IgD-negative memory B cell (primary cell): Measurements from ENCODE around the gene RTL9. TPM values are rescaled to one million over a fixed set of nuclear protein-coding genes. Genes with fewer than 3 reads are reported as not detected.
A peak's percentile ranks its signal among the peaks of the same experiment; 100 is the strongest.
"Not testable (repeated sequence)": the region's sequence is repeated elsewhere in the genome, so short reads cannot be mapped to it uniquely, and the experiment has no call there.

Experiments used
- H3K27ac Mint-ChIP-seq, 3 donors: one replicate each; pipeline ENCODE4 v1.8.0; 2020 to 2022; ENCODE audit warnings: mild to moderate bottlenecking in 3 of 3, mixed read lengths in 3 of 3, moderate library complexity in 1 of 3
- H3K27me3 Mint-ChIP-seq: one replicate; pipeline ENCODE4 v1.8.0; 2021; ENCODE audit warnings: mixed read lengths
- H3K36me3 Mint-ChIP-seq: one replicate; pipeline ENCODE4 v1.8.0; 2020; ENCODE audit warnings: mild to moderate bottlenecking, mixed read lengths
- H3K4me1 Mint-ChIP-seq, 3 donors: one replicate each; pipeline ENCODE4 v1.8.0; 2020 to 2022; ENCODE audit warnings: mixed read lengths in 3 of 3, mild to moderate bottlenecking in 1 of 3
- H3K4me3 Mint-ChIP-seq, 4 donors: one replicate each; pipeline ENCODE4 v1.8.0; 2020 to 2022; ENCODE audit warnings: mild to moderate bottlenecking in 4 of 4, mixed read lengths in 4 of 4, moderate library complexity in 3 of 4
- H3K9me3 Mint-ChIP-seq, 3 donors: one replicate each; pipeline ENCODE4 v1.8.0; 2020 to 2021; ENCODE audit warnings: mixed read lengths in 3 of 3, mild to moderate bottlenecking in 1 of 3
- polyA plus RNA-seq: library from polyadenylated mRNA; unstranded; fragments of 300-500 nt; fragmentation: Illumina TruSeq; gene quantifications from one replicate; pipeline ENCODE4 v1.2.3, GENCODE V29; 2021

Gene RTL9
- polyA plus RNA-seq, 1 donor from 2014 or later, result not detected

DNA sequence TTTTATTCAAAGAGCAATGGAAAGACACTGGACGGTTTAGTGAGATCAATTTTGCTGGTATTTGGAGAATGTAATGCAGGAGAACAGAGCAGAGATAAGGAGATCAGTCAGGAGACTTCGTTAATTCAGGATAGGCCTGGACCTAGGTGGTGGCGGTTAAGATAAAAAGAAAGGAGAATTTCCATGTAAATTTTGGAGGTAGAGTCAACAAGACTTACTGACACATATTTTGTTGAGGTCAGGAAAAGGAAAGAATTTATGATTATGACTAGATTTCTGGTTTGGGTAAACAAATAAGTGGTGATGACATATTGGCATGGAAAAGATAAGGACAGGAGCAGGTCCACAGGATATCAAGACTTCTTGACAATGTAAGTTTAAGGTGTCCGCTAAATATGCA is 31.9 kb upstream of the RTL9 start:
- Mint-ChIP-seq H3K27me3 (peaks cover 4% of the 10 kb centered on the region), H3K4me3 (no peak overlapping the region), H3K36me3 (no peaks in the 10 kb centered on the region), H3K9me3 (no peaks in the 10 kb centered on the region), H3K4me1 (peaks cover 0 to 5% (median 5%) of the 10 kb centered on the region in 3 donors), H3K27ac (no peak overlapping the region)

DNA sequence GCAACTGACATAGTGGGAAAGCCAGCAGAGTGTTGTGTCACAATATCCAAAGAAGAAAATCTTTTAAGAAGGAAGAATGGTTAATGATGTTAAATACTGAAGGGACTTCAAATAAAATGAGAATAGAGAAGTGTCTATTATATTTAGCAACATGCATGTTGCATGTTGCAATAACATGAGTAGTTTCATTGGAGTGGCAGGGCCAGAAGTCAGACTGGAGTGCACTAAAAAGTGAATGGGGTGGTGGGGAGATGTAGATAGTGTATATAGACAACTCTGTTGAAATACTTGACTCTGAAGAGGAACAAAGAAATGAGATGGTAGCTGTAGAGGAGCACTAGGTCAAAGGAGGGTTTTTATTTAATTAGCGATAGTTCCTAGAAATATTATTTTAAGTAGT is 31.3 kb upstream of the RTL9 start:
- Mint-ChIP-seq H3K4me3 (no peak overlapping the region), H3K27me3 (peaks cover 2% of the 10 kb centered on the region), H3K9me3 (no peaks in the 10 kb centered on the region), H3K36me3 (no peaks in the 10 kb centered on the region), H3K4me1 (no peaks in the 10 kb centered on the region), H3K27ac (no peak overlapping the region)

DNA sequence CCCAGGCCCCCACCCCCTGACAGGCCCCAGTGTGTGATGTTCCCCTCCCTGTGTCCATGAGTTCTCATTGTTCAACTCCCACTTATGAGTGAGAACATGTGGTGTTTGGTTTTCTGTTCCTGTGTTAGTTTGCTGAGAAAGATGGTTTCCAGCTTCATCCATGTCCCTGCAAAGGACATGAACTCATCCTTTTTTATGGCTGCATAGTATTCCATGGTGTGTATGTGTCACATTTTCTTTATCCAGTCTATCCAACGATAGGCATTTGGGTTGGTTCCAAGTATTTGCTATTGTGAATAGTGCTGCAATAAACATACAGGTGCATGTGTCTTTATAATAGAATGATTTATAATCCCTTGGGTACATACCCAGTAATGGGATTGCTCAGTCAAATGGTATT is 30.0 kb upstream of the RTL9 start:
- not testable (repeated sequence) for H3K36me3 Mint-ChIP-seq

DNA sequence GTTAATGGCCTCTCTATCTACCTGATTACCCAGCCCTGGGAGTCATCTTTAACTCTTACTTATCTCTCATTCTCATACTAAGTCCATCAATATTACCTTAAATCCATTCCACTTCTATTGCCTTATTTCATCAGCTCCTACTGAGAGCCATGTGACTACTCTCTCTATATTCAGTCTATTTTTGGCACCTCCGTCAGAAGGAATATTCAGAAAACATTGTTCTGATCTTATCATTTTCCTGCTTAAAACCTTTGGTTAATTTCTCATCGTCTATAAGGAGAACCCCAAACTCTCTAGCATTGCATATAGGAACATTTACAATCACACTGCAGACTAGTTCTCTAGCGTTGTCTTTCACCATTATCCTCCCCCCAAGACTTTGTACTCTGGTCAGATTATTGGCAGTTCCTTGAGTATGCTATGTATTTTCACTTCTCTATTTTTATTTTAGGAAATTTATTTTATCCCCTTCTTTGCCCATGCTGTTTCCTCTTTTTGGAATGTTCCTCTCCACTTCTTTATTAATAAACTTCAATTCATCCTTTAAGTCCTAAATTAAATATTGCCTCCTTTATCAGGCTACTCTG is 27.1 kb upstream of the RTL9 start:
- Mint-ChIP-seq H3K36me3 (no peaks in the 10 kb centered on the region), H3K27ac (no peak overlapping the region), H3K27me3 (peaks cover 4% of the 10 kb centered on the region), H3K9me3 (no peaks in the 10 kb centered on the region), H3K4me3 (no peak overlapping the region), H3K4me1 (no peaks in the 10 kb centered on the region)

More for the DNA sequence above, 30.0 kb upstream of the RTL9 start:
- H3K27me3 Mint-ChIP-seq, H3K4me3 Mint-ChIP-seq, H3K9me3 Mint-ChIP-seq, H3K4me1 Mint-ChIP-seq, H3K27ac Mint-ChIP-seq: not testable (repeated sequence)

DNA sequence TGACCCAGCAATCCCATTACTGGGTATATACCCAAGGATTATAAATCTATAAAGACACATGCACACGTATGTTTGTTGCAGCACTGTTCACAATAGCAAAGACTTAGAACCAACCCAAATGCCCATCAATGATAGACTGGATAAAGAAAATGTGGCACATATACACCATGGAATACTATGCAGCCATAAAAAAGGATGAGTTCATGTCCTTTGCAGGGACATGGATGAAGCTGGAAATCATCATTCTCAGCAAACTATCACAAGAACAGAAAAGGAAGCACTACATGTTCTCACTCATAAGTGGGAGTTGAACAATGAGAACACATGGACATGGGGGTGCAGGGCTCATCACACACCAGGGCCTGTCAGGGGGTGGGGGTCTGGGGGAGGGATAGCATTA is 25.2 kb upstream of the RTL9 start:
- not testable (repeated sequence) for H3K27me3 Mint-ChIP-seq, H3K4me3 Mint-ChIP-seq, H3K4me1 Mint-ChIP-seq, H3K9me3 Mint-ChIP-seq, H3K27ac Mint-ChIP-seq, H3K36me3 Mint-ChIP-seq

DNA sequence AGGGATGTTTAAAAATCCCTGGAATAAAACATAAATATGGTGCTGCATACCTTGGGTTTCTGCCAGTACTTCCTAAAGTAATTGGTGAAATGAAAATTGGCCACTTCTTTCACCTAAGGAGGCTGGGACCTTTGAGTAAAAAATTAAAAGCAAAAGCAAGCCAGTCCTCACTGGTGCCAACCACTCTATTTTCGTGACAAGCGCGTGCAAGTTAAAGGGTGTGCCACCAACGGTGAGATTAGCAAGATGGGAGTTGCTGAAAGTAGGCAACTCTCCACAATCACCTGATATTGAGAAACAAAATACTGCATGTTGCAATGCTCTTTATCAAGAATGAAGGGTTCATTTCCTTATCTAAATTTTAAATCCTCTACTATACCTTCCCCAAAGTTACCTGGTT is 19.7 kb upstream of the RTL9 start:
- Mint-ChIP-seq H3K4me3 (no peak overlapping the region), H3K27me3 (no peaks in the 10 kb centered on the region), H3K27ac (no peak overlapping the region), H3K9me3 (no peaks in the 10 kb centered on the region), H3K4me1 (peaks cover 0 to 2% (median 0%) of the 10 kb centered on the region in 3 donors), H3K36me3 (no peaks in the 10 kb centered on the region)

DNA sequence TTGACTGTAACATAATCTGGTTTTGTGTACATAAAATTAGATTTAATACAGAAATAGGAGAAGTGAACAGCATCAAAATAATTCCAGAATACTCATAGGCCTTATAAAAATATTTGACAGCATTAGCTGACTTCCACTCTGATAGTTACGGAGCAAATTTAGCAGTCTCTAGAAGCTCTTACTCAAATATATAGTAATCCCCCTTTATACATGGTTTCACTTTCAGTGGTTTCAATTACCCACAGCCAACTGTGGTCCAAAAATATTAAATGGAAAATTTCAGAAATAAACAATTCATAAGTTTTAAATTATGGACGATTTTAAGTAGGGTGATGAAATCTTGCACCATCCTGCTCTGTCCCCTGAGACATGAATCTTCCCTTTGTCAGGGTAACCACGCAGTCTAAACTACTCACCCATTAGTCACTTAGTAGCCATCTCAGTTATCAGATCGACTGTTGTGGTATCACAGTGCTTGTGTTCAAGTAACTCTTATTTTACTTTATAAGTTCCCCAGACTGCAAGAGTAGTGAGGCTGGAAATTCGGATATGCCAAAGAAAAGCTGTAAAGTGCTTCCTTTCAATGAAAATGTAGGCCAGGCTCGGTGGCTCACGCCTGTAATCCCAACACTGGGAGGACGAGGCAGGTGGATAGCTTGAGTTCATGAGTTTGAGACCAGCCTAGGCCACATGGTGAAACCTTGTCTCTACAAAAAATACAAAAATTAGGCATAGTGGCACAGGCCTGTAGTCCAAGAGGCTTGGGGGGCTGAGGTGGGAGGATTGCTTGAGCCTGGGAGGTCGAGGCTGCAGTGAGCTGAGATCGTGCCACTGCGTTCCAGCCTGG is 17.2 kb upstream of the RTL9 start:
- Mint-ChIP-seq H3K4me3 (peak overlapping the region in 1 of 4 donors; percentile 37), H3K27ac (no peak overlapping the region), H3K4me1 (peaks cover 0 to 2% (median 0%) of the 10 kb centered on the region in 3 donors)

DNA sequence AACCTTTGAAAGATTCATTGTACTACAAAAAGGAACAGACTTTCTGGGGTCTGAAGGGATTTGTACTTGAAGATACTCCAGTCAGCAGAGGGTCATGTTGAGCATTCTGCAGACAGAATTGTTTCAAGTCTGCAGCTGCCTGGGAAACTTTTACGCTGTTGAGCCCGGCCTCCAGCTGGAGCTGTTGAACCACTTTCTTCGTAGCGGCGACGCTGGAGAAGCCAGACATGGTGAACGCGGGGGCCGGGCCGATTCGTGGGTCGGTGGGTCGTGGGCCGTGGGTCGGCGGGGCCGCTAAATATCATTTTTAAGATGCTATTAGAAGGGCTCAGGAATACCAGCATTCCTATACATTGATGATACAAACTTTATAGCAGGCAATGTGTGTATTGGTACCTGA is 12.0 kb upstream of the RTL9 start:
- H3K27ac Mint-ChIP-seq, result no peak overlapping the region

More for the DNA sequence above, 17.2 kb upstream of the RTL9 start:
- Mint-ChIP-seq H3K9me3 (no peaks in the 10 kb centered on the region), H3K36me3 (no peaks in the 10 kb centered on the region), H3K27me3 (no peaks in the 10 kb centered on the region)

DNA sequence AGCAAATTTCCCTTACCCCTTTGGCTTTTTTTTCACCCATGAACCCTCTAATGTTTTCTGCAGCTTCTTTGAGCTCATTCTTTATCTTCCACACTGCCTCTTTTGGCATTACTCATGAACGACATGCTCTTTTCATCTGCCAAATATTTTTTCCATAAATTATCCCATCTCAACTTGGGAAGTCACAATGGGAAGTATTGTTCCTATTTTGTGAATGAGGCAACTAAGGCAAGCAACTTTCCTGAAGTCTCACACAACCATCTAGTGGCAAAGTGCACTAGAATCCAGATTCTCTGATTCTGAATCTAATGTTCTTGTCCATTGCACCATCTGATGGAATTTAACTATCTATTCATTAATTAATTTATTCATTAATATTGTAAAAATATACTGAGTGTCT is 625 bp downstream of the RTL9 start:
- Mint-ChIP-seq H3K27me3 (peaks cover 4% of the 10 kb centered on the region), H3K4me1 (no peaks in the 10 kb centered on the region), H3K9me3 (peaks cover 0 to 4% (median 3%) of the 10 kb centered on the region in 3 donors), H3K36me3 (no peaks in the 10 kb centered on the region), H3K4me3 (no peak overlapping the region), H3K27ac (no peak overlapping the region)

More for the DNA sequence above, 12.0 kb upstream of the RTL9 start:
- Mint-ChIP-seq H3K36me3 (no peaks in the 10 kb centered on the region), H3K4me1 (peaks cover 0 to 2% (median 0%) of the 10 kb centered on the region in 3 donors), H3K9me3 (peaks cover 0 to under 1% (median 0%) of the 10 kb centered on the region in 3 donors), H3K27me3 (peaks cover under 1% of the 10 kb centered on the region), H3K4me3 (no peak overlapping the region)

DNA sequence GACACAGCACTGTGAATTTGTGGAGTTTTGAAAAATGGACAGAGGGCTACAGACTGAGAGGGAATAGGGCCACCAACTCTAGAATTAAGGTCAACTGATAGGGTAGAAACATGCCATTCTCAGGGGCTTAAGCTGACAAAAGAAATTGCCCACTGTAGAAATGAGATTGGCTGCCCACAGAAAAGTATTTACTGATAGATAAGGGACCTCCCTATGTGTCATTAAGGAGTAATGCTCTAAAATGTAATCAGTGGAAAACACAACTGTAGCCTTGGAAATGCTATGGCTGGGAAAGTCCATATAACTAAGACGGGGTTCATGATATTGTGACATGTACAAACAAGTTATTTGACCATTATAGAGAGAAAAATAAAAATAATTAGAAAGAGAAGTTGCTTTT is 4.6 kb downstream of the RTL9 start:
- no peaks in the 10 kb centered on the region for H3K36me3 Mint-ChIP-seq
- H3K9me3 Mint-ChIP-seq, result no peaks in the 10 kb centered on the region
- no peaks in the 10 kb centered on the region for H3K27me3 Mint-ChIP-seq
- H3K4me3 Mint-ChIP-seq, result no peak overlapping the region
- H3K27ac Mint-ChIP-seq, result no peak overlapping the region
- no peaks in the 10 kb centered on the region for H3K4me1 Mint-ChIP-seq

DNA sequence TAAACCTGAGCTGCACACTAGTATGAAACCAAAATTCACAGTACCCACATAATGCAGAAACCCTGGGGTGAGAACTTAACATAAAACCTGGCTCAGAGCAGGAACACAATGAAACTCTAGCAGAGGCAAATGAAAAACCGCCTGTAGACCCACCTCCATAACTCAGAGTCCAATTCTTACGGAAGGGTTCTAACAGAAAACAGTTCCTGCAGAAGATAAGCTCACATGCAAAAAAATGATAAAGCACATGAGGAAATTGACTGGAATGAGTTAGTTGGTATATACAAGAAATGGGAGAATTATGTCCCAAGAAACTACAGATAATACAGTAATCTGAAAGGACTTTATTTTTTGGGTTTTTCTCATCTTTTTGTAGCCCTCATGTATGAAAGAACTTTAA is 14.7 kb downstream of the RTL9 start:
- no peaks in the 10 kb centered on the region for H3K4me1 Mint-ChIP-seq
- H3K27me3 Mint-ChIP-seq, result peaks cover 6% of the 10 kb centered on the region
- H3K27ac Mint-ChIP-seq, result no peak overlapping the region
- H3K4me3 Mint-ChIP-seq, result no peak overlapping the region
- peaks cover 2% of the 10 kb centered on the region for H3K36me3 Mint-ChIP-seq
- H3K9me3 Mint-ChIP-seq, result no peaks in the 10 kb centered on the region

DNA sequence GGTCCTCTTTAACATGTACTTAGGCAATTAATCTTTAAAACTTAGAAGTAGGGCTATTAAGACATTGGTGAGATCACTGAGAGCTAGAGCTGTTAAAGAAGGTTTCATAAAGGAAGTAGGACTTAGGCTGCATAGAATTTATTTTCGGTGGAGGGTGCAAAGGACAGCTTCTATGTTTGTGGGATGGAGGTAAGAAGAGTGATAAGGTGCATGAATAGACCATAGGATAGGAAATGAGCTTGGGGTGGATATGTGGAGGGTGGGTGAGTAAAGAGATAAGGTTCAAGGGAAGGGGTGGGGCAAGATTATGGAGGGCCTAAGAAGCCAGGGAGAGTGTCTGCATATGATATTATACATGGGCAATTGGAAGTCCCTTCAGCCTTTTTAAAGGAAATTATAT is 15.9 kb downstream of the RTL9 start:
- Mint-ChIP-seq H3K4me3 (no peak overlapping the region), H3K4me1 (no peaks in the 10 kb centered on the region)

DNA sequence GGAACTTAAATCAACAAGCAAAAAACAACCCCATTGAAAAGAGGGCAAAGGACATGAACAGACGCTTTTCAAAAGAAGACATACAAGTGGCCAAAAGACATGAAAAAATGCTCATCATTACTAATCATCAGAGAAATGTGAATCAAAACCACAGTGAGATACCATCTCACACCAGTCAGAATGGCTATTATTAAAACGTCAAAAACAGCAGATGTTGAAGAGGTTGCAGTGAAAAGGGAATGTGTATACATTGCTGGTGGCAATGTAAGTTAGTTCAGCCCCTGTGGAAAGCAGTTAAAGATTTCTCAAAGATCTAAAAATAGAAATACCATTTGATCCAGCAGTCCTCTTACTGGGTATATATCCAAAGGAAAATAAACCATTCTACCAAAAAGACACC is 22.6 kb downstream of the RTL9 start:
- no peak overlapping the region for H3K4me3 Mint-ChIP-seq
- no peaks in the 10 kb centered on the region for H3K4me1 Mint-ChIP-seq
- H3K9me3 Mint-ChIP-seq, result no peaks in the 10 kb centered on the region
- no peak overlapping the region for H3K27ac Mint-ChIP-seq
- H3K36me3 Mint-ChIP-seq, result peaks cover 2% of the 10 kb centered on the region
- H3K27me3 Mint-ChIP-seq, result peaks cover 7% of the 10 kb centered on the region

More for the DNA sequence above, 15.9 kb downstream of the RTL9 start:
- H3K9me3 Mint-ChIP-seq, result no peaks in the 10 kb centered on the region
- peaks cover 2% of the 10 kb centered on the region for H3K36me3 Mint-ChIP-seq
- H3K27me3 Mint-ChIP-seq, result peaks cover 9% of the 10 kb centered on the region
- no peak overlapping the region for H3K27ac Mint-ChIP-seq

DNA sequence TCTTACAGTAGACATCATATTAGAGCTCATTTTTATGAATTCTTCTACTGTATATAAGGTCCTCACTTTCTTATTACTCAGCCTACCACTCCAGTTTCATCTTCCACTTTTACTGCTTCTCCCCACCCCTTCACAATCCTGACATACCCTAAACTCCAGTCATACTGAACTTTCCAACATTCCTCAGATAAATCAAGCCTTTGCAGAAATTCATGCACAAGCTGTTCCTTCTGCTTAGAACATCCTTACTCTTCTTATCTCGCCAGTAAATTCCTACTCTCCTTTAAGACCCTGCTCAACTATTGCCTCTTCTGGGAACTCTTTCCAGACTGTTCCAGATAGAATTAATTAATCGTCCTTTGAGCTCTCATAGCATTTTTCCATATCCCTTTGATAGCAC is 24.8 kb downstream of the RTL9 start:
- Mint-ChIP-seq H3K4me3 (no peak overlapping the region), H3K27me3 (peaks cover 10% of the 10 kb centered on the region), H3K36me3 (no peaks in the 10 kb centered on the region), H3K4me1 (no peaks in the 10 kb centered on the region), H3K9me3 (no peaks in the 10 kb centered on the region), H3K27ac (no peak overlapping the region)

DNA sequence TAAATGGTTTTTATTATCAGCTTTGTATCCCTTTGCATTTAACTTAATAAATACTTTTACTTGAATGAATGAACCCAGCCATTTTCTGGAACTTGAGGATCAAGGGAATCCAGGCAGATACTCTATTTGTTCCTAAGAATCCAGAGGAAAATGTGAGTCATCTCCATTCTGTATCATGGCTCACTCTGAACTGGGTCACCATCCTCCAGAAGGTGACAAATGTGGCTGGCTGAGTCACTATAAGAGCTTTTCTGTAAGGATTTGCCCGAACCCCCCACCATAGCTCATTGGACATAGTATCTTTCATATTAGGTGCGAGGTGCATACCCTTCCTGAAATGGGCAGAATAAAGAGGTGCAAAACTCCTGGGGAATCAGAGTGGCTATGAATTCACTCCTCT is 25.8 kb downstream of the RTL9 start:
- Mint-ChIP-seq H3K4me3 (no peak overlapping the region), H3K9me3 (no peaks in the 10 kb centered on the region), H3K4me1 (no peaks in the 10 kb centered on the region), H3K36me3 (peaks cover 1% of the 10 kb centered on the region), H3K27ac (no peak overlapping the region), H3K27me3 (peaks cover 7% of the 10 kb centered on the region)

DNA sequence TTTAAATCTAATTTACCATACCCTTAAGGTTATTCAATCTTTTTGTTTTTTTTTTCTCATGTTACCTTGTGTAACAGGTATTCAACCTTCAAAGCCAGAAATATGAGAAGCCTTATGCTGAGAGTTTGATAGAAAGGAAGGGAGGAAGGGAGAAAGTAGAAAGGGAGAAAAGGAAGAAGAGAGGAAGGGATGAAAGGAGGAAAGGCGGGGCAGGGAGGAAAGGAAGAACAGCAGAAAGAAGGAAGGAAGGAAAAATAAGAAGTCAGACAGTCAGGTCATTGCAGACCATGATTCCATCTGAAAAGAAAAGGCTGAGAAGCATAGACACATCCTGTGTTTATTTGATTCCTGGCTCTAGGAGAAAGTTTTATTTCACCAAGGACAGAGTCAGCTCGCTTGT is 30.9 kb downstream of the RTL9 start:
- H3K36me3 Mint-ChIP-seq, result peaks cover 2% of the 10 kb centered on the region
- no peak overlapping the region for H3K27ac Mint-ChIP-seq
- H3K4me1 Mint-ChIP-seq, result no peaks in the 10 kb centered on the region
- no peak overlapping the region for H3K4me3 Mint-ChIP-seq
- no peaks in the 10 kb centered on the region for H3K9me3 Mint-ChIP-seq
- H3K27me3 Mint-ChIP-seq, result peaks cover 3% of the 10 kb centered on the region
